Activated naive CD8-positive, alpha-beta T cell treated with anti-CD3 and anti-CD28 coated beads, Interleukin-2, amount 50 U/mL, for 16 hours (primary cell): ENCODE data around the gene ANKRD36C.
"Not testable (repeated sequence)": the region's sequence is repeated elsewhere in the genome, so short reads cannot be mapped to it uniquely, and the experiment has no call there.

Experiments
- DNase-seq: peaks from one replicate; pipeline ENCODE4 v3.0.0-alpha.2; 2020; ENCODE audit warnings: low read depth, low spot score

ANKRD36C gene

GRCh38 chr2:95991351-95992094, at the start of gene ANKRD36C:
ANKRD36C (minus strand) TSS chr2:95991824; CDS start chr2:95991708, 116 bp downstream.
- DNase-seq, result not testable (repeated sequence)

GRCh38 chr2:96035554-96035953, 43.9 kb upstream of the ANKRD36C start:
- not testable (repeated sequence) for DNase-seq

GRCh38 chr2:96034792-96035191, 43.2 kb upstream of the ANKRD36C start, which contains the start of gene GPAT2:
GPAT2 (minus strand) TSS chr2:96034916; CDS start chr2:96032359, 2,557 bp downstream.
- DNase-seq, result not testable (repeated sequence)

GRCh38 chr2:96033997-96034396, 42.4 kb upstream of the ANKRD36C start:
- DNase-seq, result not testable (repeated sequence)

GRCh38 chr2:96027725-96028325, 36.2 kb upstream of the ANKRD36C start:
- not testable (repeated sequence) for DNase-seq

GRCh38 chr2:96025755-96026154, 34.1 kb upstream of the ANKRD36C start:
- not testable (repeated sequence) for DNase-seq

GRCh38 chr2:96025194-96025492, 33.5 kb upstream of the ANKRD36C start:
- no peak for DNase-seq

GRCh38 chr2:96024336-96025193, 32.9 kb upstream of the ANKRD36C start:
- DNase-seq, result no peak

GRCh38 chr2:96023701-96024100, 32.1 kb upstream of the ANKRD36C start:
- not testable (repeated sequence) for DNase-seq

- peak; percentile 28 for DNase-seq
Observed at GRCh38 chr2:96022701-96023447, 31.2 kb upstream of the ANKRD36C start.

GRCh38 chr2:96022126-96022525, 30.5 kb upstream of the ANKRD36C start:
- DNase-seq, result not testable (repeated sequence)

GRCh38 chr2:96021142-96021541, 29.5 kb upstream of the ANKRD36C start:
- not testable (repeated sequence) for DNase-seq

GRCh38 chr2:96019909-96020590, 28.4 kb upstream of the ANKRD36C start:
- DNase-seq, result not testable (repeated sequence)

GRCh38 chr2:96016321-96016720, 24.7 kb upstream of the ANKRD36C start:
- DNase-seq, result not testable (repeated sequence)

GRCh38 chr2:96012792-96013264, 21.2 kb upstream of the ANKRD36C start:
- DNase-seq, result not testable (repeated sequence)

GRCh38 chr2:96012086-96012791, 20.6 kb upstream of the ANKRD36C start:
- DNase-seq, result not testable (repeated sequence)

GRCh38 chr2:96011129-96011455, 19.5 kb upstream of the ANKRD36C start:
- DNase-seq, result not testable (repeated sequence)

- peak; percentile 90 for DNase-seq
Observed at GRCh38 chr2:96010320-96011128, 18.9 kb upstream of the ANKRD36C start.

- not testable (repeated sequence) for DNase-seq
Observed at GRCh38 chr2:96009833-96010232, 18.2 kb upstream of the ANKRD36C start.
